ENCODE data around the gene ATP6V1A.

GRCh38 chr3:113825090-113825489 is 78.3 kb downstream of the ATP6V1A start:
- no peak for TF ChIP-seq FOXM1 (IDR thresholded peaks at IDR 0.05; ENCODE audit: borderline replicate concordance, low read depth)
- no peak for TF ChIP-seq CEBPB (IDR thresholded peaks at IDR 0.05)
- TF ChIP-seq RAD21 (IDR thresholded peaks at IDR 0.05; ENCODE audit: low read depth): no peak
- TF ChIP-seq EP300 (IDR thresholded peaks at IDR 0.05; ENCODE audit: borderline replicate concordance): no peak
- TF ChIP-seq, protein P1, sequence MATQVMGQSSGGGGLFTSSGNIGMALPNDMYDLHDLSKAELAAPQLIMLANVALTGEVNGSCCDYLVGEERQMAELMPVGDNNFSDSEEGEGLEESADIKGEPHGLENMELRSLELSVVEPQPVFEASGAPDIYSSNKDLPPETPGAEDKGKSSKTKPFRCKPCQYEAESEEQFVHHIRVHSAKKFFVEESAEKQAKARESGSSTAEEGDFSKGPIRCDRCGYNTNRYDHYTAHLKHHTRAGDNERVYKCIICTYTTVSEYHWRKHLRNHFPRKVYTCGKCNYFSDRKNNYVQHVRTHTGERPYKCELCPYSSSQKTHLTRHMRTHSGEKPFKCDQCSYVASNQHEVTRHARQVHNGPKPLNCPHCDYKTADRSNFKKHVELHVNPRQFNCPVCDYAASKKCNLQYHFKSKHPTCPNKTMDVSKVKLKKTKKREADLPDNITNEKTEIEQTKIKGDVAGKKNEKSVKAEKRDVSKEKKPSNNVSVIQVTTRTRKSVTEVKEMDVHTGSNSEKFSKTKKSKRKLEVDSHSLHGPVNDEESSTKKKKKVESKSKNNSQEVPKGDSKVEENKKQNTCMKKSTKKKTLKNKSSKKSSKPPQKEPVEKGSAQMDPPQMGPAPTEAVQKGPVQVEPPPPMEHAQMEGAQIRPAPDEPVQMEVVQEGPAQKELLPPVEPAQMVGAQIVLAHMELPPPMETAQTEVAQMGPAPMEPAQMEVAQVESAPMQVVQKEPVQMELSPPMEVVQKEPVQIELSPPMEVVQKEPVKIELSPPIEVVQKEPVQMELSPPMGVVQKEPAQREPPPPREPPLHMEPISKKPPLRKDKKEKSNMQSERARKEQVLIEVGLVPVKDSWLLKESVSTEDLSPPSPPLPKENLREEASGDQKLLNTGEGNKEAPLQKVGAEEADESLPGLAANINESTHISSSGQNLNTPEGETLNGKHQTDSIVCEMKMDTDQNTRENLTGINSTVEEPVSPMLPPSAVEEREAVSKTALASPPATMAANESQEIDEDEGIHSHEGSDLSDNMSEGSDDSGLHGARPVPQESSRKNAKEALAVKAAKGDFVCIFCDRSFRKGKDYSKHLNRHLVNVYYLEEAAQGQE (IDR thresholded peaks at IDR 0.05; ENCODE audit: low read depth): no peak
- TF ChIP-seq, protein P2, sequence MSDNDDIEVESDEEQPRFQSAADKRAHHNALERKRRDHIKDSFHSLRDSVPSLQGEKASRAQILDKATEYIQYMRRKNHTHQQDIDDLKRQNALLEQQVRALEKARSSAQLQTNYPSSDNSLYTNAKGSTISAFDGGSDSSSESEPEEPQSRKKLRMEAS (IDR thresholded peaks at IDR 0.05): no peak
- no peak for TF ChIP-seq TCF12 (IDR thresholded peaks at IDR 0.05; ENCODE audit: low read depth)
- no peak for TF ChIP-seq YY1 (IDR thresholded peaks at IDR 0.05; ENCODE audit: low read depth)
- no peak for TF ChIP-seq CREB1 (IDR thresholded peaks at IDR 0.05; ENCODE audit: low read depth)
- TF ChIP-seq TAF1 (IDR thresholded peaks at IDR 0.05; ENCODE audit: low read depth): no peak
- TF ChIP-seq TEAD4 (IDR thresholded peaks at IDR 0.05): no peak
- TF ChIP-seq NFIC (IDR thresholded peaks at IDR 0.05): no peak

Data from Ishikawa (cell line).